ENCODE measurements around the gene RANBP9. TPM values are rescaled to one million over a fixed set of nuclear protein-coding genes. Genes with fewer than 3 reads are reported as not detected.

The RANBP9 gene
- total and polyA plus RNA-seq, 9 of the 15 experiments (the other 6 are each of a cell fraction or from before 2014, with no cell fraction given): 27.5 to 130 (median 61.5) TPM

DNA sequence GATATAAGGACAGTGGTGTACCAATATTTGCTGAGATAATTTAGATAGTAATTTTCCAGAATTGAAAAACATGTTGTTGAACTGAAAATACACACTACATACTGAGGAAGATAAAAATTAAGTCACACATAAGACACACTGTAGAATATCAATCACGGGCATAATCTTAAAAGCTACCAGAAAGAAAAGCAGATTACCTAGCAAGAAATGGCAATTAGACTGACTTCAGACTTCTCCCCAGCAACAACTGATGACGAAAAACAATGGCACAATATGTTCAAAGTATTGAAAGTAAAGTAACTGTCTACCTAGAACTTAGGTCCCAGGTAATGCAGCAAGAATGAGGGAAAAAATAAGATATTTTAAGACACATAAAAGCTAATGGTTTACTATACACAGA is 50.0 kb downstream of the RANBP9 start (continued):
- TF ChIP-seq POLR2H (tag; IDR thresholded peaks at IDR 0.05; ENCODE audit: low read depth) (peak; percentile 46; the same call in 1 of the 2 replicates), TAF9B (IDR thresholded peaks at IDR 0.05; ENCODE audit: partially characterized antibody) (no peak), PHB2 (IDR thresholded peaks at IDR 0.05; ENCODE audit: low read depth) (no peak), ZNF134 (CRISPR knock-in tag; conservative IDR thresholded peaks at IDR 0.05) (no peak), ZBTB17 (CRISPR knock-in tag; IDR thresholded peaks at IDR 0.05) (no peak), ZNF184 (CRISPR knock-in tag; IDR thresholded peaks at IDR 0.05) (no peak), SMARCA5 (IDR thresholded peaks at IDR 0.05) (peak; percentile 63; the same call in 1 of the 2 replicates), TRIM24 (IDR thresholded peaks at IDR 0.05) (peak; percentile 58 to 72; a peak in 3 of 4 replicates), TCF7L2 (IDR thresholded peaks at IDR 0.05; ENCODE audit: low read depth, low read length) (no peak), ZNF146 (CRISPR knock-in tag; IDR thresholded peaks at IDR 0.05; ENCODE audit: unreplicated experiment) (no peak), ZNF551 (CRISPR knock-in tag; IDR thresholded peaks at IDR 0.05) (no peak), E2F3 (CRISPR knock-in tag; IDR thresholded peaks at IDR 0.05) (no peak), MCM7 (IDR thresholded peaks at IDR 0.05) (no peak), CBX3 (IDR thresholded peaks at IDR 0.05; ENCODE audit: borderline replicate concordance in 1 of 2, low read length in 2 of 2) (peak in 1 of 2 experiments; percentile 95; a peak in 2 of 3 replicates), DNMT1 (IDR thresholded peaks at IDR 0.05) (no peak; the same call in 1 of the 2 replicates), ZNF253 (CRISPR knock-in tag; conservative IDR thresholded peaks at IDR 0.05) (no peak), TRIM28 (IDR thresholded peaks at IDR 0.05) (peak; percentile 93), EGR1 (conservative IDR thresholded peaks at IDR 0.05) (no peak)
- TF ChIP-seq, protein P1, sequence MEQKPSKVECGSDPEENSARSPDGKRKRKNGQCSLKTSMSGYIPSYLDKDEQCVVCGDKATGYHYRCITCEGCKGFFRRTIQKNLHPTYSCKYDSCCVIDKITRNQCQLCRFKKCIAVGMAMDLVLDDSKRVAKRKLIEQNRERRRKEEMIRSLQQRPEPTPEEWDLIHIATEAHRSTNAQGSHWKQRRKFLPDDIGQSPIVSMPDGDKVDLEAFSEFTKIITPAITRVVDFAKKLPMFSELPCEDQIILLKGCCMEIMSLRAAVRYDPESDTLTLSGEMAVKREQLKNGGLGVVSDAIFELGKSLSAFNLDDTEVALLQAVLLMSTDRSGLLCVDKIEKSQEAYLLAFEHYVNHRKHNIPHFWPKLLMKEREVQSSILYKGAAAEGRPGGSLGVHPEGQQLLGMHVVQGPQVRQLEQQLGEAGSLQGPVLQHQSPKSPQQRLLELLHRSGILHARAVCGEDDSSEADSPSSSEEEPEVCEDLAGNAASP (IDR thresholded peaks at IDR 0.05): no peak
- TF ChIP-seq, protein P2, sequence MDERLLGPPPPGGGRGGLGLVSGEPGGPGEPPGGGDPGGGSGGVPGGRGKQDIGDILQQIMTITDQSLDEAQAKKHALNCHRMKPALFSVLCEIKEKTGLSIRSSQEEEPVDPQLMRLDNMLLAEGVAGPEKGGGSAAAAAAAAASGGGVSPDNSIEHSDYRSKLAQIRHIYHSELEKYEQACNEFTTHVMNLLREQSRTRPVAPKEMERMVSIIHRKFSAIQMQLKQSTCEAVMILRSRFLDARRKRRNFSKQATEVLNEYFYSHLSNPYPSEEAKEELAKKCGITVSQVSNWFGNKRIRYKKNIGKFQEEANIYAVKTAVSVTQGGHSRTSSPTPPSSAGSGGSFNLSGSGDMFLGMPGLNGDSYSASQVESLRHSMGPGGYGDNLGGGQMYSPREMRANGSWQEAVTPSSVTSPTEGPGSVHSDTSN (CRISPR knock-in tag; IDR thresholded peaks at IDR 0.05; ENCODE audit: low read depth): no peak
- TF ChIP-seq, protein P2 (tag; conservative IDR thresholded peaks at IDR 0.05; ENCODE audit: low read depth): no peak
- TF ChIP-seq, protein P3, sequence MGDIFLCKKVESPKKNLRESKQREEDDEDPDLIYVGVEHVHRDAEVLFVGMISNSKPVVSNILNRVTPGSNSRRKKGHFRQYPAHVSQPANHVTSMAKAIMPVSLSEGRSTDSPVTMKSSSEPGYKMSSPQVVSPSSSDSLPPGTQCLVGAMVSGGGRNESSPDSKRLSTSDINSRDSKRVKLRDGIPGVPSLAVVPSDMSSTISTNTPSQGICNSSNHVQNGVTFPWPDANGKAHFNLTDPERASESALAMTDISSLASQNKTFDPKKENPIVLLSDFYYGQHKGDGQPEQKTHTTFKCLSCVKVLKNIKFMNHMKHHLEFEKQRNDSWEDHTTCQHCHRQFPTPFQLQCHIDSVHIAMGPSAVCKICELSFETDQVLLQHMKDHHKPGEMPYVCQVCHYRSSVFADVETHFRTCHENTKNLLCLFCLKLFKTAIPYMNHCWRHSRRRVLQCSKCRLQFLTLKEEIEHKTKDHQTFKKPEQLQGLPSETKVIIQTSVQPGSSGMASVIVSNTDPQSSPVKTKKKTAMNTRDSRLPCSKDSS (IDR thresholded peaks at IDR 0.05; ENCODE audit: low read depth, partially characterized antibody): peak; percentile 73
- TF ChIP-seq, protein P4, sequence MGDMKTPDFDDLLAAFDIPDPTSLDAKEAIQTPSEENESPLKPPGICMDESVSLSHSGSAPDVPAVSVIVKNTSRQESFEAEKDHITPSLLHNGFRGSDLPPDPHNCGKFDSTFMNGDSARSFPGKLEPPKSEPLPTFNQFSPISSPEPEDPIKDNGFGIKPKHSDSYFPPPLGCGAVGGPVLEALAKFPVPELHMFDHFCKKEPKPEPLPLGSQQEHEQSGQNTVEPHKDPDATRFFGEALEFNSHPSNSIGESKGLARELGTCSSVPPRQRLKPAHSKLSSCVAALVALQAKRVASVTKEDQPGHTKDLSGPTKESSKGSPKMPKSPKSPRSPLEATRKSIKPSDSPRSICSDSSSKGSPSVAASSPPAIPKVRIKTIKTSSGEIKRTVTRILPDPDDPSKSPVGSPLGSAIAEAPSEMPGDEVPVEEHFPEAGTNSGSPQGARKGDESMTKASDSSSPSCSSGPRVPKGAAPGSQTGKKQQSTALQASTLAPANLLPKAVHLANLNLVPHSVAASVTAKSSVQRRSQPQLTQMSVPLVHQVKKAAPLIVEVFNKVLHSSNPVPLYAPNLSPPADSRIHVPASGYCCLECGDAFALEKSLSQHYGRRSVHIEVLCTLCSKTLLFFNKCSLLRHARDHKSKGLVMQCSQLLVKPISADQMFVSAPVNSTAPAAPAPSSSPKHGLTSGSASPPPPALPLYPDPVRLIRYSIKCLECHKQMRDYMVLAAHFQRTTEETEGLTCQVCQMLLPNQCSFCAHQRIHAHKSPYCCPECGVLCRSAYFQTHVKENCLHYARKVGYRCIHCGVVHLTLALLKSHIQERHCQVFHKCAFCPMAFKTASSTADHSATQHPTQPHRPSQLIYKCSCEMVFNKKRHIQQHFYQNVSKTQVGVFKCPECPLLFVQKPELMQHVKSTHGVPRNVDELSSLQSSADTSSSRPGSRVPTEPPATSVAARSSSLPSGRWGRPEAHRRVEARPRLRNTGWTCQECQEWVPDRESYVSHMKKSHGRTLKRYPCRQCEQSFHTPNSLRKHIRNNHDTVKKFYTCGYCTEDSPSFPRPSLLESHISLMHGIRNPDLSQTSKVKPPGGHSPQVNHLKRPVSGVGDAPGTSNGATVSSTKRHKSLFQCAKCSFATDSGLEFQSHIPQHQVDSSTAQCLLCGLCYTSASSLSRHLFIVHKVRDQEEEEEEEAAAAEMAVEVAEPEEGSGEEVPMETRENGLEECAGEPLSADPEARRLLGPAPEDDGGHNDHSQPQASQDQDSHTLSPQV (IDR thresholded peaks at IDR 0.05): 0 out of 2 replicates have a peak, but pooled peaks have one; percentile 41

Data from K562 (cell line).